Fibroblast of lung (primary cell): ENCODE results near the gene SLC23A2. TPM values are rescaled to one million over a fixed set of nuclear protein-coding genes. Genes with fewer than 3 reads are reported as not detected.
"Not testable (repeated sequence)": the region's sequence is repeated elsewhere in the genome, so short reads cannot be mapped to it uniquely, and the experiment has no call there.

Experiments
- DNase-seq, 2 donors: peaks; one replicate each; pipeline versions ENCODE4 v3.0.0 to v3.0.0-alpha.2; 2010; ENCODE audit warnings: low read depth in 2 of 2
- H2AFZ ChIP-seq: 2 replicates; pipeline ENCODE4 v1.5.1; 2012; ENCODE audit warnings: low read length, control low read depth, inconsistent platforms
- H3K27ac ChIP-seq: 2 replicates; pipeline ENCODE4 v1.5.1; 2011; ENCODE audit warnings: low read length, control low read depth; ENCODE audit not compliant: insufficient read depth
- H3K27me3 ChIP-seq: 2 replicates; pipeline ENCODE4 v1.5.1; 2011; ENCODE audit warnings: mild to moderate bottlenecking, low read length; ENCODE audit not compliant: control insufficient read depth, insufficient read depth
- H3K36me3 ChIP-seq: 2 replicates; pipeline ENCODE4 v1.5.1; 2011; ENCODE audit warnings: low read length; ENCODE audit not compliant: control insufficient read depth, insufficient read depth
- H3K4me1 ChIP-seq: 2 replicates; pipeline ENCODE4 v1.5.1; 2011; ENCODE audit warnings: low read length; ENCODE audit not compliant: control insufficient read depth, insufficient read depth; ENCODE audit errors: extremely low read depth
- H3K4me2 ChIP-seq: 2 replicates; pipeline ENCODE4 v1.5.1; 2011; ENCODE audit warnings: low read length, control low read depth; ENCODE audit not compliant: insufficient read depth; ENCODE audit errors: extremely low read depth
- H3K4me3 ChIP-seq, 4 experiments: fragments of 200-600 bp in 1 of 4; sonication (generic) in 1 of 4; replicated peaks in 1 of 4; 2 replicates each; pipeline ENCODE4 v1.5.1; 2011 to 2016; ENCODE audit warnings: low read length in 4 of 4, low read depth in 3 of 4, mild to moderate bottlenecking in 3 of 4, control low read depth in 2 of 4, inconsistent platforms in 1 of 4, mixed read lengths in 1 of 4; ENCODE audit not compliant: insufficient read depth in 1 of 4; ENCODE audit errors: control extremely low read depth in 1 of 4
- H3K79me2 ChIP-seq: 2 replicates; pipeline ENCODE4 v1.5.1; 2012; ENCODE audit warnings: mild to moderate bottlenecking, low read length, inconsistent platforms; ENCODE audit not compliant: control insufficient read depth, insufficient read depth
- H3K9ac ChIP-seq: 2 replicates; pipeline ENCODE4 v1.5.1; 2011; ENCODE audit warnings: mild to moderate bottlenecking, low read length, control low read depth; ENCODE audit not compliant: insufficient read depth
- H3K9me3 ChIP-seq: 2 replicates; pipeline ENCODE4 v1.5.1; 2012; ENCODE audit warnings: low read depth, low read length; ENCODE audit not compliant: control insufficient read depth, insufficient read depth
- H4K20me1 ChIP-seq: 2 replicates; pipeline ENCODE4 v1.5.1; 2011; ENCODE audit warnings: low read length; ENCODE audit not compliant: control insufficient read depth, insufficient read depth; ENCODE audit errors: extremely low read depth
- EZH2 ChIP-seq: IDR thresholded peaks from 2 replicates; pipeline ENCODE4 v1.5.1; 2012; ENCODE audit warnings: low read length, control low read depth, mild to moderate bottlenecking; ENCODE audit errors: missing control alignments
- polyA plus RNA-seq, 2 donors: library from polyadenylated mRNA; depleted of rRNA in 1 of 2; stranded (reverse) in 1 of 2; unstranded in 1 of 2; fragments of >200 nt; gene quantifications; 2 replicates each; pipeline ENCODE4 v1.2.1, GENCODE V29; 2011 to 2012; ENCODE audit warnings: missing spikeins in 1 of 2
- total RNA-seq: library from RNA; depleted of rRNA; stranded (reverse); fragments of >200 nt; gene quantifications from 2 replicates; pipeline ENCODE4 v1.2.1, GENCODE V29; 2014
- TF ChIP-seq, protein P1 (sequence below), 2 donors: IDR thresholded peaks in 1 of 2; conservative IDR thresholded peaks in 1 of 2; 1 replicate in 1 of 2; 2 replicates in 1 of 2; pipeline ENCODE4 v1.5.1; 2011 to 2012; ENCODE audit warnings: low read length in 2 of 2, control low read depth in 1 of 2, inconsistent platforms in 1 of 2, low read depth in 1 of 2, mild to moderate bottlenecking in 1 of 2

Gene SLC23A2
- total and polyA plus RNA-seq, 2 donors (not counting 1 experiment from before 2014, with no cell fraction given): 12.1 to 17.5 TPM

DNA sequence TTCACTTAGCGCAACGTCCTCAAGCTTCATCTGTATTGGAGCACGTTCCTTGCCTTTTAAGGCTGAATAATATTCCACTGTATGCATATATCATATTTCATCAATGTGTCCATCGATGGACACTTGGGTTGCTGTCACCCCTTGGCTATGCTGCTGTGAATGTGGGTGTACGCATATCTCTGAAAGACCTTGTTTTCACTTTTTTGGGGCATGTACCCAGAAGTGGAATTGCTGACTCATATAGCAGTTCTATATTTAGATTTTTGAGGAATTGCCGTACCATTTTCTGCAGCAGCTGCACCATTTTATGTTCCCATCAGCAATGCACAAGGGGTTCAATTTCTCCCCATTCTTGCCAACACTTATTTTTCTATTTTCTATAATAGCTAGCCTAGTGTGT, 22.8 kb upstream of the SLC23A2 start:
- no peak overlapping the region for H3K4me3 ChIP-seq
- H3K4me1 ChIP-seq: no peaks in the 10 kb centered on the region
- no peaks in the 10 kb centered on the region for H3K27me3 ChIP-seq
- no peak overlapping the region for H2AFZ ChIP-seq
- no peaks in the 10 kb centered on the region for H3K9me3 ChIP-seq
- no peak overlapping the region for H3K4me2 ChIP-seq
- TF ChIP-seq, protein P1, sequence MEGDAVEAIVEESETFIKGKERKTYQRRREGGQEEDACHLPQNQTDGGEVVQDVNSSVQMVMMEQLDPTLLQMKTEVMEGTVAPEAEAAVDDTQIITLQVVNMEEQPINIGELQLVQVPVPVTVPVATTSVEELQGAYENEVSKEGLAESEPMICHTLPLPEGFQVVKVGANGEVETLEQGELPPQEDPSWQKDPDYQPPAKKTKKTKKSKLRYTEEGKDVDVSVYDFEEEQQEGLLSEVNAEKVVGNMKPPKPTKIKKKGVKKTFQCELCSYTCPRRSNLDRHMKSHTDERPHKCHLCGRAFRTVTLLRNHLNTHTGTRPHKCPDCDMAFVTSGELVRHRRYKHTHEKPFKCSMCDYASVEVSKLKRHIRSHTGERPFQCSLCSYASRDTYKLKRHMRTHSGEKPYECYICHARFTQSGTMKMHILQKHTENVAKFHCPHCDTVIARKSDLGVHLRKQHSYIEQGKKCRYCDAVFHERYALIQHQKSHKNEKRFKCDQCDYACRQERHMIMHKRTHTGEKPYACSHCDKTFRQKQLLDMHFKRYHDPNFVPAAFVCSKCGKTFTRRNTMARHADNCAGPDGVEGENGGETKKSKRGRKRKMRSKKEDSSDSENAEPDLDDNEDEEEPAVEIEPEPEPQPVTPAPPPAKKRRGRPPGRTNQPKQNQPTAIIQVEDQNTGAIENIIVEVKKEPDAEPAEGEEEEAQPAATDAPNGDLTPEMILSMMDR (conservative IDR thresholded peaks at IDR 0.05 in 1 of 2, IDR thresholded peaks at IDR 0.05 in 1 of 2; ENCODE audit: low read depth in 1 of 2, low read length in 2 of 2): no peak
- TF ChIP-seq EZH2: no peak
- no peak overlapping the region for H3K9ac ChIP-seq
- H3K36me3 ChIP-seq: no peaks in the 10 kb centered on the region
- no peaks in the 10 kb centered on the region for H4K20me1 ChIP-seq
- no peak overlapping the region for H3K27ac ChIP-seq
- peak; percentile 38 to 58 for DNase-seq
- H3K79me2 ChIP-seq: no peaks in the 10 kb centered on the region

DNA sequence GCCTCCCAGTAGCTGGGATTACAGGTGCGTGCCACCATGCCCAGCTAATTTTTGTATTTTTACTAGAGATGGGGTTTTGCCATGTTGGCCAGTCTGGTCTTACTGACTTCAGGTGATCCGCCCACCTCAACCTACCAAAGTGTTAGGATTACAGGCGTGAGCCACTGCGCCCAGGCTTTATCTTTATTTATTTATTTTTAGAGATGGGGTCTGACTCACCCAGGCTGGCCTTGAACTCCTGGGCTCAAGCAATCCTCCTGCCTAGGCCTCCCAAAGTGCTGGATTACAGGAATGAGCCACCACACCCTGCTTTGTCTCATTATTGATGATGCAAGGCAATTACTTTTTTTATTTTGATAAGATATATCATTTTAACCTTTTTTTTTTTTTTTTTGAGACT, 21.9 kb upstream of the SLC23A2 start:
- not testable (repeated sequence) for H3K27me3 ChIP-seq, H3K27ac ChIP-seq, H3K36me3 ChIP-seq, H3K4me3 ChIP-seq, H3K9me3 ChIP-seq, H3K4me1 ChIP-seq, H3K9ac ChIP-seq, DNase-seq, H3K4me2 ChIP-seq, H2AFZ ChIP-seq, H3K79me2 ChIP-seq, H4K20me1 ChIP-seq

DNA sequence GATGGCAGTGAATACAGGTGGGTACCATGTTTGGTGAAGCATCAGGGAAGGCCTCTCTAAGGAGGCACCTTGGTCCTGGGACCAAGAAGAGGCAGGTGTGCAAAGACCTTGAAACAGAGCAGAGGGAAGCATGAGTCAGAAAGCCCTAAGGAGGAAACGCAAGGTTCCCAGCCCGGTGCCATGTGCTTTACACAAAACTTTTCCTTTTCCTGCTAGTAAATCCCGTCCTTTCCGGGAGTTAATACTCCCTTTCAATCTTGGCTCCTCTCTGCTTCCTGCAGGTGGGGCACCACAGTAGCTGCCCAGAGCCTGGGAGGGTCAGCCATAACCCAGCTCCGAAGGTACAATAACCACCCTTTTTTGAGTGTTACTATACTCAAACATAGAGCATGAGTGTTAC, 19.4 kb upstream of the SLC23A2 start:
- Histone ChIP-seq H3K9ac (no peak overlapping the region), H3K4me3 (no peak overlapping the region), H4K20me1 (no peaks in the 10 kb centered on the region), H3K9me3 (no peaks in the 10 kb centered on the region), H3K36me3 (no peaks in the 10 kb centered on the region), H2AFZ (no peak overlapping the region), H3K4me2 (no peak overlapping the region), H3K27me3 (no peaks in the 10 kb centered on the region), H3K27ac (no peak overlapping the region), H3K79me2 (no peaks in the 10 kb centered on the region), H3K4me1 (no peaks in the 10 kb centered on the region)
- no peak for DNase-seq
- no peak for TF ChIP-seq EZH2
- TF ChIP-seq, protein P1 (conservative IDR thresholded peaks at IDR 0.05 in 1 of 2, IDR thresholded peaks at IDR 0.05 in 1 of 2; ENCODE audit: low read depth in 1 of 2, low read length in 2 of 2): no peak
